ENCODE data around the gene NHERF2. TPM values are rescaled to one million over a fixed set of nuclear protein-coding genes. Genes with fewer than 3 reads are reported as not detected.

Gene NHERF2
- total and polyA plus RNA-seq, 3 donors from 2014 or later: 50.6 to 59.9 (median 54.1) TPM

DNA sequence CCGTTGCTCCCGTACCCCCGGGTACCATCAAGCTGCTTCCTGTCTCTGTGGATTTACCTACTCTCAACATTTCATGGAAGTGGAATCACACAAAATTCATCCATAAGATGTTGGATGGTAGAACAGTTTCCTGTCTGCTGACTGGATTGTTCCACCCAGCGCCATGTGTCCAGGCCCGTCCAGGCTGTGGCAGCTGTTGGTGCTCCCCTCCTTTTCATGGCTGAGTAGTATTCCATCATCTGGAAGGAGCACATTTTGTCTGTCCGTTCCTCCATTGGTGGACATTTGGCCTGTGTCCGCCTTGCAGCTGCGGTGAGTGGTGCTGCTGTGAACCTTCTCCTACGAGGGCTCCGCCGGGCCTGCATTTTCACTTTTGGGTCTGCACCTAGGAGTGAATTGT lies 39.4 kb downstream of the NHERF2 start:
- DNase-seq: no peak
- no peaks in the 10 kb centered on the region for H3K36me3 ChIP-seq (ENCODE audit: low read depth, missing control alignments)
- no peaks in the 10 kb centered on the region for H3K9me3 ChIP-seq
- H3K27me3 ChIP-seq: no peaks in the 10 kb centered on the region
- intact Hi-C loops (cut with DNase I; ENCODE audit: low total_unique reads): no loop called here
- H3K4me1 ChIP-seq: no peaks in the 10 kb centered on the region
- TF ChIP-seq, protein P1, sequence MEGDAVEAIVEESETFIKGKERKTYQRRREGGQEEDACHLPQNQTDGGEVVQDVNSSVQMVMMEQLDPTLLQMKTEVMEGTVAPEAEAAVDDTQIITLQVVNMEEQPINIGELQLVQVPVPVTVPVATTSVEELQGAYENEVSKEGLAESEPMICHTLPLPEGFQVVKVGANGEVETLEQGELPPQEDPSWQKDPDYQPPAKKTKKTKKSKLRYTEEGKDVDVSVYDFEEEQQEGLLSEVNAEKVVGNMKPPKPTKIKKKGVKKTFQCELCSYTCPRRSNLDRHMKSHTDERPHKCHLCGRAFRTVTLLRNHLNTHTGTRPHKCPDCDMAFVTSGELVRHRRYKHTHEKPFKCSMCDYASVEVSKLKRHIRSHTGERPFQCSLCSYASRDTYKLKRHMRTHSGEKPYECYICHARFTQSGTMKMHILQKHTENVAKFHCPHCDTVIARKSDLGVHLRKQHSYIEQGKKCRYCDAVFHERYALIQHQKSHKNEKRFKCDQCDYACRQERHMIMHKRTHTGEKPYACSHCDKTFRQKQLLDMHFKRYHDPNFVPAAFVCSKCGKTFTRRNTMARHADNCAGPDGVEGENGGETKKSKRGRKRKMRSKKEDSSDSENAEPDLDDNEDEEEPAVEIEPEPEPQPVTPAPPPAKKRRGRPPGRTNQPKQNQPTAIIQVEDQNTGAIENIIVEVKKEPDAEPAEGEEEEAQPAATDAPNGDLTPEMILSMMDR (IDR thresholded peaks at IDR 0.05): no peak
- no peak for TF ChIP-seq POLR2A (IDR thresholded peaks at IDR 0.05)
- 98 to 99% methylated on average over 11 of the region's 11 CpGs for WGBS, 2 donors
- no peak overlapping the region for H3K27ac ChIP-seq
- H3K4me3 ChIP-seq: no peak overlapping the region

DNA sequence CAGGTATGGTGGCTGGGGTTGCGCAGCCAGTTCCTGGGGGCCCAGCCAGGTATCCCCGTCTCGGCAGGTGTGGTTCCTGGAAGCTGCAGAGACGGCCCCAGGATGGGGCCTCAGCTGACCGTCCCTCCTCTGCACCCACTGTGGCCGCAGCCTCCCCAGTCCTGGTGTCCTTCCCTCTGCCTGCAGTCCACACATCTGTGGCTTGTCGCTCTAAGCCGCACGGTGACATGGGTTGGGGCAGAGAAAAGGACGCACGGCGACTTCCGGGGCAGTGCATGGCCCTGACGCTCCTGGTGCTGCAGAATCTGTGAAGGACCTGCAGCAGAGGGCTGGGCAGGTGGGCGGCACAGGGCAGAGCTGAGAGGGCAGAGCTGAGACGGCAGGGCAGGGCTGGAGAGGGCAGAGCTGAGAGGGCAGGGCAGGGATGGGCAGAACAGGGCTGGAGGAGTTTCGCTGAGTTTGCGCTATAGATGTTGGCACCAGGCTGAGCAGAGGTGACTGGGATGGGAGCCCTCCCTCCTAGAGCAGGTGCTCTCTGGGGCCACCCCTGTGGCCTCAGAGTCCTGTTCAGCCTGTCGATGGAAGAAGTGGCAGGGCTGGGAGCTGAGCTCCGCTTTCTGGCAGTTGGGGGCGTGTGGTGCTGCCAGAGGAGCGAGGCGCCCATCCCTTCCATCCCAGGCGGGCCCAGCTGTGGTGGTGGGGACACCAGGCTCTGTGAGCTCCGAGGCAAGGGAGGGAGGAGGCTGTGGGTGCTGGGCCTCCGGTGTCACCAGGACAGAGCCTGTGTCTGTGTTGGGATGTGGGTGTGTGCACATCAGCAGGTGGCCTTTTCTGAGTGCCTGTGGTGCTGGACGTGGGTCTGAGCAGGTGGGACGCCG lies 44.1 kb downstream of the NHERF2 start:
- WGBS, 2 donors: 91 to 95% methylated on average over 17 to 29 of the region's 29 CpGs
- H3K4me1 ChIP-seq: no peaks in the 10 kb centered on the region
- H3K27ac ChIP-seq: no peak overlapping the region
- H3K27me3 ChIP-seq: no peaks in the 10 kb centered on the region
- no peak for DNase-seq
- no peaks in the 10 kb centered on the region for H3K36me3 ChIP-seq (ENCODE audit: low read depth, missing control alignments)
- TF ChIP-seq, protein P1 (IDR thresholded peaks at IDR 0.05): no peak
- no peak for TF ChIP-seq POLR2A (IDR thresholded peaks at IDR 0.05)
- no peak overlapping the region for H3K4me3 ChIP-seq
- H3K9me3 ChIP-seq: no peaks in the 10 kb centered on the region
- intact Hi-C loops (cut with DNase I; ENCODE audit: low total_unique reads): no loop called here

DNA sequence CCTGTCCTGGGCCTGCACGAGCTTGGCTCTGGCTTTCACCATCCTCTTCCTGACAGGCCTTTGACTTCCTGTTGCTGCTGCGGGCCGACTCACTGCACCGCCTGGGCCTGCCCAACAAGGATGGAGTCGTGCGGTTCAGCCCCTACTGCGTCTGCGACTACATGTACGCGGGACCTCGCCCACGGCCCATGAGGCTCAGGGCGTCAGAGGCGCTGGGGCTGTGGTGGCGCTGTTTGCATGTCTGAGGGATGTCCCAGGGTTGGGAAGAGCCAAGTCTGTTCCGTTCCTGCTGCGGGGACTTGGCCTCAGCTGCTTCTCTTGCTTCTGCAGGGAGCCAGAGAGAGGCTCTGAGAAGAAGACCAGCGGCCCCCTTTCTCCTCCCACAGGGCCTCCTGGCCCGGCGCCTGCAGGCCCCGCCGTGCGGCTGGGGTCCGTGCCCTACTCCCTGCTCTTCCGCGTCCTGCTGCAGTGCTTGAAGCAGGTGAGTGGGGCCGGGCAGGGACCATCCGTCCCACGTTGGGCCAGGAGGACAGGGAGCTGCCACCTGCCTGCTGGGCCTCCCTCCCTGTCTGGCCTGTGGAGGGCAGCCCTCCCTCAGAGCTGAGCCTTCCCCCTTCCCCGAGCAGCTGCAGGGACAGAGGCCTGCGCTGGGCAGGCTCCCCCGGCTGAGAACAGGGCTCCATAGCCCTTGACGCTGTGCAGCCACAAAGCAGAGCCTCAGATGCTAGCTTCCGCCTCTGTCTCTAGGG lies 44.9 kb downstream of the NHERF2 start:
- Histone ChIP-seq H3K9me3 (no peaks in the 10 kb centered on the region), H3K36me3 (ENCODE audit: low read depth, missing control alignments) (no peaks in the 10 kb centered on the region), H3K4me1 (no peaks in the 10 kb centered on the region), H3K4me3 (no peak overlapping the region), H3K27me3 (no peaks in the 10 kb centered on the region), H3K27ac (no peak overlapping the region)
- DNase-seq: no peak
- 66 to 79% methylated on average over 16 to 34 of the region's 34 CpGs for WGBS, 2 donors
- TF ChIP-seq, protein P1 (IDR thresholded peaks at IDR 0.05): no peak
- no peak for TF ChIP-seq POLR2A (IDR thresholded peaks at IDR 0.05)
- intact Hi-C loops (cut with DNase I; ENCODE audit: low total_unique reads): no loop called here

DNA sequence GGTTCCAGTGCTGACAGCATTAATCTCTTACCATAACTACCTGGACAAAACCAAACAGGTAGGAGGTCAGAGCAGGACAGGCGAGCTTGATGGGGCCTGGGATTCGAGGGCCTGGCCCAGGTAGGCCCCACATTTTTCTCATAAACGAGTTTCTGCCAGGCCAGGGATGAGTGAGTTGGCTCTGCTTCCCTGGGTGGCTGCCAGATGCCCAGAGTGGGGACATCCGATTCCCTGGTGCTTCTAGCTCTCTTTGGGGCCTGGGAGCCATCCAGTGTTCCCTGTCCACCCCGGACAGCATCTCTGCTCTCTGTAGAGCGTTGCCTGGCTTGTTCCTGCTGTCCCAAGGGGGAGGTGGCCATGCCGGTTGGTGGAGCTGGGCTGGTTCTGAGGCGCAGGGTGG lies 46.2 kb downstream of the NHERF2 start:
- intact Hi-C loops (cut with DNase I; ENCODE audit: low total_unique reads): no loop called here
- Histone ChIP-seq H3K4me1 (no peaks in the 10 kb centered on the region), H3K27ac (no peak overlapping the region), H3K9me3 (no peaks in the 10 kb centered on the region), H3K27me3 (no peaks in the 10 kb centered on the region), H3K4me3 (no peak overlapping the region), H3K36me3 (ENCODE audit: low read depth, missing control alignments) (no peaks in the 10 kb centered on the region)
- DNase-seq: no peak
- 70 to 85% methylated on average over 2 to 8 of the region's 8 CpGs for WGBS, 2 donors
- TF ChIP-seq, protein P1 (IDR thresholded peaks at IDR 0.05): no peak
- no peak for TF ChIP-seq POLR2A (IDR thresholded peaks at IDR 0.05)
